Femur (tissue), 1 donor: ENCODE data around the gene GRIA1.

Experiments used
- DNase-seq: peaks from one replicate; pipeline ENCODE4 v3.0.0-alpha.2; 2017

The GRIA1 gene

GRCh38 chr5:153745778-153746395 lies 255.4 kb downstream of the GRIA1 start:
- DNase-seq = no peak

DNA sequence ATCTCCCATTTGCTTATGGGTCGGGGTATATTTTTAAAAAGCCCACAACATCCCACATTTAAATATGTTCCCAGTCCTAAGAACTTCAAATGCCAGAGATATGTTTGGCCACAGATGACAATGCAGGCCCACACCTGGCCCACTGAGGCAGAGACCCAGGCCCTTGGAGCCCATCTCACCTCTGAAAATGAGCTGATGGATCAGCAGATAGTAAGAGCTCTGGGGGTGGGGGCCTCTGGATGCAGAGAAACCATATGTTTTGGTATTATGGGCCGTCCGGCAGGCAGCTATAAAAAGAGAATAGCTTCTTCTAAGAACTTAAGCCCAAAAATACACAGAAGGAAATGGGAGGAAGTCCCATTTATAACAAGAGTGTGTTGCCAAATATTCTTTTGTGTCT lies 256.0 kb downstream of the GRIA1 start:
- DNase-seq = no peak

- DNase-seq = no peak
Measured at GRCh38 chr5:153748823-153749222, 258.4 kb downstream of the GRIA1 start.

GRCh38 chr5:153749960-153750359 lies 259.5 kb downstream of the GRIA1 start:
- DNase-seq = no peak

DNA sequence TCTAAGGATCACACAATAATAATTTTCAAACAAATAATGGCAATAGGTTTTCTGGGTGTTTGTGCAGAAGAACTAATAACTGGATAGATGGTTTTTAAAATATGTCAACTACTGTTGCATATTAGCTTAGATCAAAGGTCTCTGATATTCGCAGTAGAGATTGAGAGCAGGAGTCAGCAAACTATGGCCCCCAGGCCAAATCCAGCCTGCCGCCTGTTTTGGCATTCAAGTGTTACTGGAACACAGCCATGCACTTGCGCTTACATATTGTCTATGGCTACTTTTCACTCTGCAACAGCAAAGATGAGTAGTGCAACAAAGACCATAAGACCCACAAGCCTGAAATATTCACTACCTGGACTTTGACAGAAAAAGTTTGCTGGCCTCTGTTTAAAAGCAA lies 260.8 kb downstream of the GRIA1 start:
- DNase-seq = no peak

- no peak for DNase-seq
Measured at GRCh38 chr5:153752890-153753289, 262.4 kb downstream of the GRIA1 start.

DNA sequence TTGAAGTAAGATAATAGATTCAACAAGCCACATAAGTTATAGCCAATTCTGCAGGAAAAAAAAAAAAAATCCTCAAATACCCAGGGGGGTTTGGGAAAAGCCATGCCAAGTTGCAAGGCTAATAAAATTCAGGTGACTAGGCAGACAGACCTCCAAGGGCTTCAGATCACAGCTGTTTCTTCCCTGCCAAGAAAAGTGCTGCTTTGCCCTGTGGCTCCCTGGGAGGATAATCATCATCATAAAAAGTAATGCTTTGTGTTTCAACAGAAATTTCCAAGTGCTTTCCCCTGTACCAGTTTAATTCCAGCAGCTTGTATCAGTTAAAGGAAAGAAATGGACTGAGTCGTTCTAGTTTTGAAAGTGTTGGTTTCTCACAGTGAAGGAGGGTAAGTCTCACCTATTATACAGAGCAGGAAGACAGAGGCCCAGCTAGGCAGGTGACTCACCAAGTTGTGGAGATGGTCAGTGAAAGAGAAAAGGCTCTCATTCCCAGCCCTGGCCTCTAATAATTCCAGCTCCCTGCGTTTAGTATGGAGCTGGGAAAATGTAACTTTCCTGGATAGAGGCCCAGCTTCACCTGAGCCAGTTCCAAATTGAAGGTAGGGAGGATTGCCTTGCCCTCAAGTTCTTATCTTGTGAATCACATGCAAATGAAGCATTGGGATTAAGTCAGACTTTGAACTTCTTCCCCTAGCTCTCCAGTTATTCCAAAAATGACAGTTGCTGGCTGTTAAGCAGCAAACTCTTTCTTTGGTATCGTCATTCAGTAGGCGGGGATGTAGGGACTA lies 263.4 kb downstream of the GRIA1 start:
- DNase-seq = no peak

DNA sequence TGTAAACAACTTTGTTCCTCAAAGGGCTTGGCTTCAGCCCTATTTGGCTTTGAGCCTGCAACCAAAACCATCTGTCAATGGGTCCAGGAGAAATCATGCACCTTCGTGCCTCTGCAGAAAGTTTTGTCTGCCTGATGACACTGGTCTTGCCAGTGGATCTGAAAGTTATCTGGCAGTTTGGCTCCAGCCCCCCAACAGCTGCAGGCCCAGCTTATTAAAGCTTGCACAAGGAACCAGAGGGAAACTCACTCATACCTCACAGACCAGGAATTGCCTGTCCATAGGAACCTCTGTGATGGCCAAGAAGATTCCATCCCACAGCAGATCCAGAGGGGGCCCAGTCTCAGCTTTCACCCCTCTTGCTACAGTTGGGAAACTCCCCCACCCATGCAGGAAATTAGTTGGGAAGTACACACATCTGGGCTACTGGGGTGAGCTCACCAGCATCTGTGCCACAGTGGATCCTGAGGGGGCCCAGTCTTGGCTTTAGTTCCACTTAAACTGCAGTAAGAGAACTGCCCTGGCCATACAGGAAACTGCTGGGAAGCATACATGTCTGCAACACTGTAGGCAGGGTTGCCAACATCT lies 265.5 kb downstream of the GRIA1 start:
- DNase-seq = no peak

- no peak for DNase-seq
Measured at GRCh38 chr5:153756540-153756939, 266.1 kb downstream of the GRIA1 start.

DNA sequence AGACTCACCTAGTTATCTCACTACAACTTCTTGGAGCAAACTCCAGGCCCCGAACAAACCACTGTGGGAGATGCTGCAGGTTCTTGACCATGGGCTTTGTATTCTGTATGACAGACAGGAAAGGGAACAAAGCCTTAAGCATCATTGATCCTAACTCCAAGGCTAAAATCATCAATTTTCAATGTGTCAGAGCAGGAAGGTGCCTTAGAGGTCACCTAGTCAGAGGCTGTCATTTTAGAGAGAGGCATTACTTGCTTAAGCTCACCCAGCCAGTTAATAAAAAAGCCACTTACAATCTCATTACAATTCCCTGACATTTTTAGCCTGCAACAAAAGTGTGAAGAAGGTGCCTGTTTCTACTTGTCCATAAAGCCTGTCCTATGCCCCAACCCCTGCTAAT lies 275.5 kb downstream of the GRIA1 start:
- no peak for DNase-seq

GRCh38 chr5:153767221-153768188 lies 277.0 kb downstream of the GRIA1 start:
- DNase-seq = no peak

DNA sequence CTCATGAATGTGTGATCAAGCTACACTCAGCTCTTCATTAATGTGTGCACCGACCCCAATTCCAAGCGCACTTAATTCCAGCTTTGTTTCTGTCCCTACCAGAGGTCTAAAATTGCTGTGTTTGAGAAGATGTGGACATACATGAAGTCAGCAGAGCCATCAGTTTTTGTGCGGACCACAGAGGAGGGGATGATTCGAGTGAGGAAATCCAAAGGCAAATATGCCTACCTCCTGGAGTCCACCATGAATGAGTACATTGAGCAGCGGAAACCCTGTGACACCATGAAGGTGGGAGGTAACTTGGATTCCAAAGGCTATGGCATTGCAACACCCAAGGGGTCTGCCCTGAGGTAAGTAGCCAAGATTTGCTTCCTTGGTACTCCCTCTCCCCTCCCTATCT lies 279.6 kb downstream of the GRIA1 start:
- no peak for DNase-seq

GRCh38 chr5:153774686-153775085 lies 284.2 kb downstream of the GRIA1 start:
- DNase-seq = no peak

DNA sequence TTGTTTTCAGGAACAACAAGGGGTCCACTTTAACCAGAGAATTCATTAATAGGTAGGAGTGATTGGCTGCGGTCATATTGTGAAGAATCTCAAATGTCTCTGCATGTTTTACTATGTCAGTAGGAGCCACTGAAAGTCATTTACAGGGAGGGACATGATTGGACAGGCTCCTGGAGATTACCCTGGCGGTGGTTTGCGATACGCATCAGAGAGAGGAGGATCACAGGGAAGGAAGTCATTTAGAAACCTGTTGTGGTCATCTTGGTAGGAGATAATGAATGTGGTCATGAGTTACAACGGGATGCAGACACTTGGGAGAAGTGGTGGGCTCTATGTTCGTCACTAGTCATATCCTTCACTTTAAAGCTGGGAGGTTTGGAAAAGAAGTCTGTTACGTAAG lies 285.5 kb downstream of the GRIA1 start:
- DNase-seq = no peak

DNA sequence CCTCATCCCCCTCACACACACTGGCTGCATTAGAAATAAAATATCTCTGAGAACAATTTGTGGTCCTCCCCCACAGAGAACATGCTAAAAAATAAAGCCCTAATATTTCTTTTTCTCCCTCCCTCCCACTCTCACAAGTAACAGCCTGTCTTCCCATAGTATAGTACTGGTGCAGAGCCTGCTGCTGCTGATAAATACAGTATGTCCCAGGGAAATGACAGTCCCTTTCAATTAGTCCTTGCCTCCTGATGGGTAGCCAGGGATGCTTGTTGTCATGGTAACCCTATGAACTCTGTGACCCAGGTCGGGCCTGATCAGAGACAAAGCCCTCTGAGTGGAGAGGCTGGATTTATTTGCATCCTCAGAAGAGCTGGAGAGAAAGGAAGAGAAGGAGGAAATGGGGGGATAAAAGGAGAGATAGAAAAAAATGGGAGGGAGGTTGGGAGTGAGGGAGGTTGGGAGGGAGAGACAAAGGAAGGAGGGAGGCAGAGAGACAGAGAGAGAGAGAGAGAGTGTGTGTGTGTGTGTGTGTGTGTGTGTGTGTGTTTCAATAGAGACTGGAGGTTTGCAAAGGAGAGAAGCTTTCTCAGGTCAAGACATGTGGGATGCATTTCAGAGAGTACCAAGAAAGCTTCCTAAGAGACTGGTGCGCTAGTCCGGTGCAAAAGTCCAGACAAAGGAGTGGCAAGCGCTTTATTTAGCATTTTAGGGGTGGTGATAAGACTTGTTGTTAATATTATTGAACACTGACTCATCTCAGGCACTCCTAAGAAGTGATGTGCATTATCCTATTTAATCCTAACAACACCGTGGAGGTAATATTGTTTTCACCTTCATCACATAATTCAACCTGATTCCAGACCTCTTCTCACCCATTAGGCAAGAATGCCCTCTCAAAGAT lies 287.5 kb downstream of the GRIA1 start:
- DNase-seq = no peak

DNA sequence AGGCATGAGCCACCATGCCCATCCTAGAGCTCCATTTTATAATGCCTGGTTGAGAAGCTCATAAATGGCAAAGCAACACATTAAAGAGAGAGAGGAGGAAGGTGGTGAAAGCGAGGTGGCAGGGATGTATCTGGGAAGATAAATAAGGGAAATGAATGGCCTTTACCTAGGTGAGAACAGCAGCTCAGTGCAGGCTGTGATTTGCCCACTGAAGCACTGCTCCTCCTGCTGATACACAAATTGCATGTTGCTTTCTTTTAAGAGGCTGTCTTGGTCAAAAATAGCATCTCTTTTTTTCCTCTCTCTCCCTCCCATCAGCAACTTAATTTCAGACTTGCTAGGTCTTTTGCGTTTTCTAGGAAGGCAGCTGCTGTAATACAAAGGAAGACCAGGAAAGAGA lies 289.4 kb downstream of the GRIA1 start:
- DNase-seq = no peak

DNA sequence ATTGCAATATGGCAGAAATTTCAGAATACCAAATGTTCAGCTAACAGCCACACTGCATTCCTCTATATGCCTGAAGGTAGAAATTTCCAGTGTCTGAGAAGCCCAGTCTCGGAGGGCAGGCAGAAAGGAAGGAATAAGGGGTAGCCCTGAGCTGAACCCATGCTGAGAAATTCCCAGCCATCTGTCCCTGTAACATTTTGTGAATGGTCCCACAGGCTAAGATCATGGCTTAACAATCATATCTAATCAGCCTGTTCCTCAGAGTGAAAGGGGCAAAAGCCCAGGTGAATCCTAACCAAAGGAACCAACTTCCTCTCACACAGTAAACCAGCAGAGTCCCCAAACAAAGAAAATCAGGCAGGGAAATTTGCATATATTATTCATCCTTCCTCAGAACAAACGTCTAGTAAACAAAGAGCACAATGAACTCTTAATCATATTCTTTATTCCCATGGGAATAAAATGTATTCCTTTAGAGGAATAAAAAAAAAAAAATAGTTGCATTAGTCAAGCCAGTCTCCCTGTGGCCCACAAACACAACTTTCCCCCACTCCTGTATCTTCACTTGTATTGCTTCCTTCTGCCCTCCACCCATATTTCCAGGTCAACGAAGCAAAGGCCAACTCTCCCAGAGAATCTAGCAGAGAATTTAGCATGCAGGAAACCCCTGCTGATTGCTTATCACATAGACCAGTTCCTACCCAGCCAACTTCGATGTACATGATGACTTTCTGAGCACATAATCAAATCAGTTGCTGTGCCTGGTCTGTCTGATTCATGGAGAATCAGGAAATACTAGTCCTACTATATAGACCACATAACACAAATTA lies 290.6 kb downstream of the GRIA1 start:
- no peak for DNase-seq

- DNase-seq = no peak
Measured at GRCh38 chr5:153782589-153783361, 292.3 kb downstream of the GRIA1 start.

- DNase-seq = no peak
Measured at GRCh38 chr5:153783362-153783658, 292.8 kb downstream of the GRIA1 start.

GRCh38 chr5:153784277-153784676 lies 293.8 kb downstream of the GRIA1 start:
- no peak for DNase-seq

- no peak for DNase-seq
Measured at GRCh38 chr5:153791339-153791738, 300.9 kb downstream of the GRIA1 start.
